GM18526 (cell line): ENCODE measurements around the gene SCYL3.

Experiments used
- POLR2A ChIP-seq: IDR thresholded peaks from 3 replicates; pipeline ENCODE4 v1.6.1; 2011; ENCODE audit not compliant: insufficient read length; ENCODE audit errors: extremely low read depth

The SCYL3 gene, protein sequence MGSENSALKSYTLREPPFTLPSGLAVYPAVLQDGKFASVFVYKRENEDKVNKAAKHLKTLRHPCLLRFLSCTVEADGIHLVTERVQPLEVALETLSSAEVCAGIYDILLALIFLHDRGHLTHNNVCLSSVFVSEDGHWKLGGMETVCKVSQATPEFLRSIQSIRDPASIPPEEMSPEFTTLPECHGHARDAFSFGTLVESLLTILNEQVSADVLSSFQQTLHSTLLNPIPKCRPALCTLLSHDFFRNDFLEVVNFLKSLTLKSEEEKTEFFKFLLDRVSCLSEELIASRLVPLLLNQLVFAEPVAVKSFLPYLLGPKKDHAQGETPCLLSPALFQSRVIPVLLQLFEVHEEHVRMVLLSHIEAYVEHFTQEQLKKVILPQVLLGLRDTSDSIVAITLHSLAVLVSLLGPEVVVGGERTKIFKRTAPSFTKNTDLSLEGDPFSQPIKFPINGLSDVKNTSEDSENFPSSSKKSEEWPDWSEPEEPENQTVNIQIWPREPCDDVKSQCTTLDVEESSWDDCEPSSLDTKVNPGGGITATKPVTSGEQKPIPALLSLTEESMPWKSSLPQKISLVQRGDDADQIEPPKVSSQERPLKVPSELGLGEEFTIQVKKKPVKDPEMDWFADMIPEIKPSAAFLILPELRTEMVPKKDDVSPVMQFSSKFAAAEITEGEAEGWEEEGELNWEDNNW

GRCh38 chr1:169893645-169894423, at the start of gene SCYL3:
Gene SCYL3, minus strand, starts transcription at chr1:169893896. Its CDS starts 5,056 bp downstream, at chr1:169888840.
- TF ChIP-seq POLR2A, result peak; percentile 91

DNA sequence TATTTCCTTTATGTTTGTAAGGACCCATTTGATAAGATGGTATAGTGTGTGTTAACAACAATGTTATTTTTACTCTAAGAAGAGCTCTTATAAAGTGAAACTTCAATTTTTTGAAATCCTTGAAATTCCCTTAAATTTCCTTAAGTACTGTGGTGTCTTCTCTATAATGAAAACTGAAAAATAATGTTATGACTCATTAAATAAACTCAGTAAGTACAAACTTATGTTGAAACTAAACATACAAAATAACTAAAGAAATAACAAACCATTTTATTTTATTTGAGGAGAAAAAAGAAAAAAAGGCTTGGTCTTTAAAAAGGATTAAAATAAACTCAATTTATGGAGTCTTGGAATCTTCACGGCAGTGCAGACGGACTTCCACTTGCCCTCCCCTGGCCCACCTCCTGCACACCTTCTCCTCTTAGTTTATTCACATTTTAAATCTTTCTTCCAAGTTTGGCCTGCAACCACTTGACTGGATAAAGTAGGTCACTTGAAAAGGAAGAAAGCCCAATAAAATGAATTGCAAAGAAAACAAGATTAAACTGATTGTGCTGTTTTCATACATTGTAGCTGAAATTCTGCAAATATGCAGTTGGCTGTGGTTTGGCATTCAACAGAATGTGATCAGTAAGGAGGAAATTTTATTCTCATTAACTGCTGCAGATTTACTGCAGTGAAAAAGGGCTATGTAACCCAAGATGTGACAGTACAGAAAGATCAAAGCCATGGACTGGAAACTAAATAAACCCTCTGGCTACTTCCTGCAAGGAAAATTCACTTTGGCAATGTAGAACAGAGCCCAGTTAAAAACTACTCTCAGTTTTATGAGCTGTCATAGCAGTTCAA, 48.5 kb upstream of the SCYL3 start:
- no peak for TF ChIP-seq POLR2A

DNA sequence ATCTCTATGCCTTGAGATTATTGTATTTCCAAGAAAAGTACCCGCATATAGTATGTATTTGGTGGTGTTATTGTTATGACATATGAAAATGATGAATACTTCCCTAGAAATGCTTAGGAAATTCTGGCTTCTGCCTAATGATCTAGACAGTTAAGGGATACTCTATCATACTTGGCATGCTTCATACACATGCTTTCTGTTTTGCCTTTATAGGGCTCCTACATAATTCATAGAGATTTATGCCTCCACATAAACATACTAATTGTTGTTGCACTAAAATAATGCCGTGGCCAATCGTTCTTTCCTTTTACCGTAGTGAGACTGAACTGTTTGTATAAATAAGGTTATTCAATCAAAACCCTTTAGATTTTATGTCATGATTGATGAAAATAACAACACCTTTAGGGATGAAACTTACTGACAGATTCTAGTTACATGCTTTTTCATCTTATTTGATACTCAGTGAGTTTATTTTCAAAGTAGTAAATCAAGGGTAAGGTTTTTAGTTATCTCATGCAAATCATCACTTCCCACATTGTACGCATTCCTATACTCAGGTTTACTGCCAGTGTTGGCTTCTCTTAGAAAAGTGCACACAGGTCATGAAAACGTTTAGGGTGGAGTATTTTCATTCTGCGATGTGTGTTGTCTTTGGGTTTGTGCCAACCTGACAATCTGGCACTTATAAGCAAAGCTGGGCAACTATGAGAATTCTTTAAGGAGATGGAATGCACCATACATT, 40.5 kb upstream of the SCYL3 start:
- TF ChIP-seq POLR2A, result no peak

GRCh38 chr1:169931795-169932231, 38.1 kb upstream of the SCYL3 start:
- TF ChIP-seq POLR2A, result no peak

GRCh38 chr1:169929210-169929526, 35.5 kb upstream of the SCYL3 start:
- no peak for TF ChIP-seq POLR2A

DNA sequence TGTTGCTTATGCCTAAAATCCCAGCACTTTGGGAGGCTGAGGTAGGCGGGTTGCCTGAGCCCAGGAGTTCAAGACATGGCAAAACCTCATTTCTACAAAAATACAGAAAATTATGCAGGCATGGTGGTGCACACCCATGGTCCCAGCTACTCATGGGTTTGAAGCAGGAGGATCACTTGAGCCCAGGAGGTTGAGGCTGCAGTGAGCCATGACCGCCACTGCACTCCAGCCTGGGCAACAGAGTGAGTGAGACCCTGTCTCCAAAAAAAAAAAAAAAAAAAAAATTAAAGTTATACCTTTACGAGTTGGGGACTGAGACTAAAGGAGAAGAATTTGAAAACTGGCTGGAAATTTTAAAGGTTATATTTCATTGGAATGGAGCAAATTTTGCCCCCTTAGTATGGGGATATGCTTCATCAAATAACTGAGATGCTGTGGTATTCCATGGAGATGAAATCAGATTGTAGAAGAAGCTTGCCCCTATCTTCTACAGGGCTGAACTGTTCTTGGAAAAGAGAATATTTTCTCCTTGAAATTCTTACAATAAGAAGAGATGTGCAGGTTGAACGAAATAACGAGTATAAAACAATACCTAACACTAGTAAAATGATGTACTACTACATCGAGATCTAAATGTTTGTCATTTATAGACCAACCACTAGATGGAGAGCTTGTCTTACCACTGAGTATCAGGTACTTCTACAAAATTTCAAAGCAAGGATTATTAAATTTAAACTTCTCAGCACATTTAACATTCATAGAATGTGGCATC, 34.9 kb upstream of the SCYL3 start:
- no peak for TF ChIP-seq POLR2A

GRCh38 chr1:169925505-169926482, 32.1 kb upstream of the SCYL3 start:
- no peak for TF ChIP-seq POLR2A

DNA sequence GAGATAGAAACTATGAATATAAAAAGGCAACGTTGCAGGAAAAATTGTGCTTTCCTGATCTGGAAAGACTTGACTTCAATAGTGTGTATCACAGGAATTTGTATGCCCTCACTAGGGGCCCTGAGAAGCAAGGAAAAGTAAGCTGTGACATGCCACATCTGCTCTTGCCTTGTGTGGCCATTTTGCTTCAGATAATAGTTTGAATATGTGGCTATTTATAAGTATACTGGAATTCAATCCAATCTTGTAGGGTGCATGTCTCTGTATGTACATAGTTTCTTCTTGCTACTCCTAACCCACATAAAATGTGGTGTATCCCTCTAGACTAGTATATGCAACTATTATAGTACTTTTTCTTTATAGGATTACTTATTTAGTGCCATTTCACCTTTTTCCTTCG, 31.1 kb upstream of the SCYL3 start:
- no peak for TF ChIP-seq POLR2A

GRCh38 chr1:169924063-169924462, 30.4 kb upstream of the SCYL3 start:
- TF ChIP-seq POLR2A, result no peak

DNA sequence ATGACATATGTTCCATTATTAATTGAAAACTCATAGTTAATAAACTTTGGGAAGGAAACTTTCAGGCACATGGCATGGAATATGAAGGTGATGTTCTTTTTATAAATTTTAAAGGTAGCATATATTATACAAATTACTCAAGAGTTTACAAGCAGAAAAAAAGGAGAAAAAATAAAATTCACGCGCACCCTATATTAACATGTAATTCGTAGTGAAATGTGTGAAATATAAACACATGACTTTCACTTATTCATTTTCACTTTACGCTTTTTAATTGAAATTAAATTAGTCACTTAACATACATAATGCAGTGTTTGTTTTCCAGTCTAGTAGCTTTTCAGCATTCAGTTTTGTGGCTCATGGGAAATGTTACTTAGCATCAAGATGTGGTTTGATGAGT, 27.4 kb upstream of the SCYL3 start:
- no peak for TF ChIP-seq POLR2A

GRCh38 chr1:169918927-169919326, 25.2 kb upstream of the SCYL3 start:
- no peak for TF ChIP-seq POLR2A

DNA sequence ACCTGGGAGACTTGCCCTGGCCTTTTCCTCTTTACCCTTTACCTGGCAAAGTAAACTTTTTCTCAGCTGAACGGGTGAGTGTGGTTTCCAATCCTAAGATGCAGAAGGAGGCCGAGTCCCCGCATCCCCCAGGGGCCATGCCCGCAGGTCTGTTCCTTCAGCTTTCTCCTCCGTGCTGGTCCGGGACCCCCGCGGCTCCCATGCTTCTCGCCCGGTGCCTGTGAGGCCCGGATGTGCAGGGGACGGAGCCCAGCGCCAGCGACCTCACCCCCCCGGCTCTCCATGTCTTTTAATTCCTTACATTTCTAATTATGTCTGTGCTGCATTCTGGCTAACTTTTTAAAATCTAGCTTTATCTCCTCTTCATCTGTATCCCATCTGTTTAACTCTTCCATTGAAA, 21.5 kb upstream of the SCYL3 start:
- no peak for TF ChIP-seq POLR2A
